ENCODE data around the gene LTB4R2. TPM values are rescaled to one million over a fixed set of nuclear protein-coding genes. Genes with fewer than 3 reads are reported as not detected.

The LTB4R2 gene
- total and polyA plus RNA-seq, 2 of the 8 experiments (the other 6 are each of a cell fraction or from before 2014, with no cell fraction given) = 5.3 to 6.7 TPM

GRCh38 chr14:24270537-24271133 lies 39.3 kb upstream of the LTB4R2 start:
- H3K79me2 ChIP-seq (ENCODE audit: control insufficient read depth in 1 of 2, insufficient read depth in 2 of 2, low read length in 2 of 2) = no peaks in the 10 kb centered on the region
- no peak overlapping the region for H4K91ac ChIP-seq (replicated peaks; ENCODE audit: insufficient read length, low read length)
- H3K23me2 ChIP-seq (ENCODE audit: low read depth, low read length) = peaks cover 5% of the 10 kb centered on the region
- peak overlapping the region; percentile 55 to 97 for H3K4me2 ChIP-seq (ENCODE audit: insufficient read depth in 1 of 2, low read depth in 2 of 2, low read length in 2 of 2)
- H4K5ac ChIP-seq (ENCODE audit: insufficient read length, low read depth, low read length) = peak overlapping the region; percentile 23
- H2BK15ac ChIP-seq (ENCODE audit: low read length) = no peak overlapping the region
- no peak overlapping the region for H3K56ac ChIP-seq (replicated peaks; ENCODE audit: insufficient read length, low read depth, low read length)
- POLR2A ChIA-PET (ENCODE audit: partially characterized antibody) = interaction anchor here (0.8 to 3.8 kb wide), 30 partner anchors 9 to 286 kb away, joined by 3 to 26 read pairs (median 7); partner anchors contain the start of genes CHMP4A, CIDEB, DHRS1 and EMC9
- H3K9ac ChIP-seq (replicated peaks in 1 of 4; ENCODE audit: extremely low read depth in 1 of 4, low read depth in 3 of 4, low read length in 3 of 4) = no peak overlapping the region; a peak in 2 of 7 replicates
- no peak overlapping the region for H2BK12ac ChIP-seq (ENCODE audit: low read depth, low read length)
- H2BK5ac ChIP-seq (ENCODE audit: low read depth, low read length) = peak overlapping the region; percentile 94; the same call in 1 of the 2 replicates
- H2AFZ ChIP-seq (ENCODE audit: low read length) = peak overlapping the region; percentile 36; the same call in 1 of the 2 replicates
- FAIRE-seq (no peak), DNase-seq (ENCODE audit: low read depth in 1 of 2, low spot score in 2 of 2) (no peak)
- H2BK120ac ChIP-seq (replicated peaks; ENCODE audit: low read depth, low read length) = no peak overlapping the region
- peak overlapping the region; percentile 61 to 89 (median 82) for H3K4me3 ChIP-seq (ENCODE audit: extremely low read depth in 1 of 4, insufficient read depth in 2 of 4, low read depth in 3 of 4, low read length in 4 of 4)
- H3K4me1 ChIP-seq (replicated peaks in 1 of 4; ENCODE audit: control insufficient read depth in 3 of 4, insufficient read depth in 4 of 4, low read length in 3 of 4) = peaks cover 0 to 4% (median 2%) of the 10 kb centered on the region in 4 experiments; a peak in 4 of 7 replicates
- H3K14ac ChIP-seq (ENCODE audit: insufficient read length) = no peak overlapping the region
- H2AK5ac ChIP-seq (ENCODE audit: low read depth, low read length) = no peak overlapping the region
- H2BK20ac ChIP-seq (ENCODE audit: low read length) = no peak overlapping the region
- H3K18ac ChIP-seq (ENCODE audit: extremely low read depth, low read length) = no peak overlapping the region
- H3K27ac ChIP-seq (ENCODE audit: low read depth, low read length) = no peak overlapping the region; the same call in 1 of the 2 replicates
- no peaks in the 10 kb centered on the region for H3K79me1 ChIP-seq (ENCODE audit: low read depth, low read length)
- no peak overlapping the region for H3K4ac ChIP-seq (replicated peaks; ENCODE audit: insufficient read length, low read depth, low read length)
- 30% methylated on average over 13 of the region's 13 CpGs; no CpG with 5 or more reads in 1 of the 2 experiments for WGBS, 2 experiments (ENCODE audit: extremely low coverage in 1 of 2, insufficient coverage in 1 of 2, insufficient read length in 1 of 2, insufficient replicate concordance in 2 of 2, low coverage in 1 of 2, low lambda C conversion rate in 2 of 2, missing lambda C conversion rate in 1 of 2)
- H3K27me3 ChIP-seq (replicated peaks in 1 of 4; ENCODE audit: control insufficient read depth in 3 of 4, extremely low read depth in 1 of 4, insufficient read depth in 3 of 4, low read length in 3 of 4) = no peaks in the 10 kb centered on the region; a peak in 1 of 7 replicates
- no peaks in the 10 kb centered on the region for H3K9me3 ChIP-seq (ENCODE audit: insufficient read depth in 2 of 2, low read depth in 1 of 2, low read length in 1 of 2)
- peaks cover 0 to 2% of the 10 kb centered on the region in 2 experiments for H4K20me1 ChIP-seq (replicated peaks in 1 of 2; ENCODE audit: control insufficient read depth in 1 of 2, insufficient read depth in 2 of 2, low read length in 2 of 2)
- CTCF ChIA-PET (ENCODE audit: partially characterized antibody) = interaction anchor here (0.6 to 8.6 kb wide), 20 partner anchors 9 to 214 kb away, joined by 3 to 94 read pairs (median 6); partner anchors contain the start of genes CIDEB, DHRS1, IRF9 and LTB4R2
- H3K23ac ChIP-seq (ENCODE audit: insufficient read length) = no peak overlapping the region
- H4K8ac ChIP-seq (ENCODE audit: extremely low read depth, insufficient read depth, low read length) = no peak overlapping the region; the same call in 1 of the 2 replicates
- no peaks in the 10 kb centered on the region; a peak in 3 of 8 replicates for H3K36me3 ChIP-seq (ENCODE audit: control insufficient read depth in 2 of 4, insufficient read depth in 4 of 4, low read length in 3 of 4)
- TF ChIP-seq RNF2 (IDR thresholded peaks at IDR 0.05; ENCODE audit: borderline replicate concordance, low read depth, low read length, missing control alignments, poor library complexity, severe bottlenecking) (no peak), MAX (IDR thresholded peaks at IDR 0.05) (no peak), CTBP2 (IDR thresholded peaks at IDR 0.05; ENCODE audit: borderline replicate concordance, insufficient read depth, insufficient read length, low read length) (peak; percentile 23), RFX5 (IDR thresholded peaks at IDR 0.05; ENCODE audit: borderline replicate concordance, low read depth, low read length) (no peak), KDM1A (IDR thresholded peaks at IDR 0.05; ENCODE audit: borderline replicate concordance, low read length) (peak; percentile 93), ATF2 (IDR thresholded peaks at IDR 0.05; ENCODE audit: low read length) (no peak), HDAC6 (IDR thresholded peaks at IDR 0.05; ENCODE audit: low read depth, low read length) (no peak)
